K562 (cell line): ENCODE results near the gene PABPC3. TPM values are rescaled to one million over a fixed set of nuclear protein-coding genes. Genes with fewer than 3 reads are reported as not detected.

Experiments
- ATAC-seq: fragments of 200-7000 bp; cut with Tn5 transposase; 3 replicates; pipeline ENCODE4 v1.9.1; 2020; ENCODE audit warnings: moderate library complexity
- BruUV-seq: library from RNA; stranded (reverse); fragments of 400-500 nt; replicated peaks from 2 replicates; lab custom pipeline; 2021; lab: Mats Ljungman, UMichigan
- CTCF ChIA-PET: fragments of 300-600 bp; formaldehyde crosslinking; extraction: SDS; loops from one replicate; lab custom pipeline; 2021; ENCODE audit warnings: low intra/inter-chr PET ratio; lab: Yijun Ruan, JAX
- POLR2A ChIA-PET: fragments of 300-600, 350-650 bp; sonication (Branson Sonifier 250); formaldehyde crosslinking; extraction: SDS; loops from one replicate; lab custom pipeline; 2021; ENCODE audit warnings: antibody characterized with exemption, inconsistent platforms; lab: Yijun Ruan, JAX
- DNase-seq, 4 experiments: peaks; one replicate each; pipeline versions ENCODE4 v3.0.0 to v3.0.0-alpha.2; 2011 to 2018; ENCODE audit warnings: low spot score in 3 of 4, mixed read lengths in 3 of 4; ENCODE audit errors: extremely low read depth in 1 of 4
- FAIRE-seq: peaks from 2 replicates; lab custom pipeline; 2011; peaks lifted over from hg19 to GRCh38; lab: Jason Lieb, UNC
- H2AFZ ChIP-seq: 2 replicates; pipeline ENCODE4 v1.6.0; 2011; ENCODE audit warnings: low read depth, low read length, control low read depth, inconsistent platforms
- H3K27ac ChIP-seq: fragments of 200-600 bp; 3 replicates; pipeline ENCODE4 v1.8.0; 2011; ENCODE audit warnings: low read depth, mild to moderate bottlenecking, control low read depth, inconsistent platforms, low read length, moderate library complexity, mixed read lengths; ENCODE audit errors: extremely low read depth
- H3K27me3 ChIP-seq, 2 experiments: fragments of 300-600 bp in 1 of 2; 2 replicates in 1 of 2; 3 replicates in 1 of 2; pipeline versions ENCODE4 v1.6.0 to v1.8.0; 2011; ENCODE audit warnings: inconsistent platforms in 2 of 2, low read length in 2 of 2, mild to moderate bottlenecking in 1 of 2, mixed read lengths in 1 of 2, moderate library complexity in 1 of 2; ENCODE audit not compliant: control insufficient read depth in 2 of 2, insufficient read depth in 2 of 2
- H3K36me3 ChIP-seq: fragments of 300-600 bp; 3 replicates; pipeline ENCODE4 v1.8.0; 2011; ENCODE audit warnings: mild to moderate bottlenecking, low read length, inconsistent platforms; ENCODE audit not compliant: control insufficient read depth, insufficient read depth
- H3K4me1 ChIP-seq, 2 experiments: fragments of 200-600 bp in 1 of 2; replicated peaks in 1 of 2; 2 replicates in 1 of 2; 3 replicates in 1 of 2; pipeline versions ENCODE4 v1.5.1 to v1.8.0; 2011; ENCODE audit warnings: inconsistent platforms in 2 of 2, low read length in 2 of 2, mild to moderate bottlenecking in 1 of 2, mixed read lengths in 1 of 2, moderate library complexity in 1 of 2; ENCODE audit not compliant: control insufficient read depth in 2 of 2, insufficient read depth in 2 of 2
- H3K4me2 ChIP-seq: 2 replicates; pipeline ENCODE4 v1.6.1; 2011; ENCODE audit warnings: low read length, control low read depth, inconsistent platforms, mixed read lengths; ENCODE audit not compliant: insufficient read depth
- H3K4me3 ChIP-seq: fragments of 200-600 bp; sonication (generic), shearing (Covaris generic); 2 replicates; pipeline ENCODE4 v1.5.1; 2016; ENCODE audit warnings: control low read depth, inconsistent platforms
- H3K79me2 ChIP-seq: fragments of 200-600 bp; 3 replicates; pipeline ENCODE4 v1.8.0; 2011; ENCODE audit warnings: low read length, inconsistent platforms; ENCODE audit not compliant: control insufficient read depth, insufficient read depth
- H3K9ac ChIP-seq, 2 experiments: 2 replicates each; pipeline versions ENCODE4 v1.6.0 to v1.6.1; 2011; ENCODE audit warnings: low read depth in 2 of 2, low read length in 2 of 2, control low read depth in 1 of 2, inconsistent platforms in 1 of 2, mild to moderate bottlenecking in 1 of 2, mixed read lengths in 1 of 2; ENCODE audit not compliant: insufficient read depth in 1 of 2
- H3K9me1 ChIP-seq: one replicate; pipeline ENCODE4 v1.6.0; 2011; ENCODE audit warnings: inconsistent platforms, mild to moderate bottlenecking, low read length, moderate library complexity; ENCODE audit not compliant: control insufficient read depth, insufficient read depth
- H3K9me3 ChIP-seq: replicated peaks from 2 replicates; pipeline ENCODE4 v1.5.1; 2011; ENCODE audit warnings: low read depth, low read length, inconsistent platforms; ENCODE audit not compliant: control insufficient read depth, insufficient read depth
- H4K20me1 ChIP-seq: replicated peaks from 2 replicates; pipeline ENCODE4 v1.6.1; 2011; ENCODE audit warnings: low read length, inconsistent platforms, mixed read lengths; ENCODE audit not compliant: control insufficient read depth, insufficient read depth
- HNRNPL ChIP-seq: fragments of 200-400 bp; formaldehyde crosslinking; IDR thresholded peaks from 2 replicates; pipeline ENCODE4 v1.6.1; 2017; ENCODE audit warnings: low read depth, mild to moderate bottlenecking, low read length
- KAT2B ChIP-seq: IDR thresholded peaks from one replicate; pipeline ENCODE4 v1.6.1; 2012; ENCODE audit warnings: low read depth, mild to moderate bottlenecking, control low read depth, inconsistent platforms, low read length, moderate library complexity
- MAZ ChIP-seq, 2 experiments: fragments of 450-650 bp in 1 of 2; sonication (generic) in 1 of 2; formaldehyde crosslinking; IDR thresholded peaks in 1 of 2; conservative IDR thresholded peaks in 1 of 2; 2 replicates each; pipeline versions ENCODE4 v1.4.0 to v1.5.0; 2020; ENCODE audit warnings: mild to moderate bottlenecking in 1 of 2, missing genetic modification reagents in 1 of 2
- NEUROD1 ChIP-seq: fragments of 150-350 bp; IDR thresholded peaks from 2 replicates; pipeline ENCODE4 v1.6.1; 2014; ENCODE audit warnings: borderline replicate concordance, low read length, low read depth; ENCODE audit not compliant: partially characterized antibody
- NR1H2 ChIP-seq: sonication (generic); formaldehyde crosslinking; IDR thresholded peaks from 2 replicates; pipeline ENCODE4 v1.4.0; 2020; ENCODE audit warnings: mild to moderate bottlenecking, missing genetic modification reagents
- POLR3G ChIP-seq: IDR thresholded peaks from 2 replicates; pipeline ENCODE4 v1.6.1; 2011; ENCODE audit not compliant: insufficient read length, insufficient replicate concordance; ENCODE audit errors: extremely low read depth
- SAFB ChIP-seq: fragments of 200-400 bp; formaldehyde crosslinking; IDR thresholded peaks from 2 replicates; pipeline ENCODE4 v1.6.1; 2017; ENCODE audit warnings: low read depth, low read length, borderline replicate concordance
- TAF1 ChIP-seq: IDR thresholded peaks from 2 replicates; pipeline ENCODE4 v1.6.1; 2011; ENCODE audit warnings: mild to moderate bottlenecking, low read length, moderate library complexity; ENCODE audit not compliant: insufficient read depth, control insufficient read depth, severe bottlenecking; ENCODE audit errors: extremely low read depth
- TRIM28 ChIP-seq: fragments of 450-650 bp; IDR thresholded peaks from 2 replicates; pipeline ENCODE4 v1.6.1; 2017
- U2AF1 ChIP-seq: fragments of 200-400 bp; formaldehyde crosslinking; optimal IDR thresholded peaks from 2 replicates; pipeline ENCODE3; 2017; ENCODE audit warnings: mild to moderate bottlenecking, low read depth, low read length, moderate library complexity
- USF1 ChIP-seq: sonication (generic); formaldehyde crosslinking; IDR thresholded peaks from 2 replicates; pipeline ENCODE4 v1.9.0; 2022; ENCODE audit warnings: mild to moderate bottlenecking, missing genetic modification reagents
- ZNF324 ChIP-seq: fragments of 250-450 bp; sonication (Bioruptor Pico); IDR thresholded peaks from 2 replicates; pipeline ENCODE4 v1.4.0; 2020; ENCODE audit warnings: mild to moderate bottlenecking
- WGBS: fragments of 100-300 bp; shearing (Covaris generic); methylation state at CpG from one replicate; pipeline ENCODE4 v1.1.6; 2016; ENCODE audit warnings: low coverage, mixed read lengths; ENCODE audit not compliant: insufficient coverage; ENCODE audit errors: missing lambda C conversion rate; 5-methylcytosine and 5-hydroxymethylcytosine counted together
- in situ Hi-C: fragments of 300-500 bp; cut with MboI; formaldehyde crosslinking; loops from 4 replicates; pipeline ENCODE4 v1.15.0; 2018; ENCODE audit warnings: inconsistent platforms, mixed read lengths
- intact Hi-C: fragments of 100-400 bp; cut with micrococcal nuclease; formaldehyde crosslinking; loops from 2 replicates; pipeline ENCODE4 v1.14.2; 2022
- polyA plus RNA-seq, 8 experiments: library from polyadenylated mRNA; depleted of rRNA in 4 of 8; stranded (reverse) in 5 of 8; unstranded in 3 of 8; fragments of >200 nt; fragmentation: Nextera tagmentation in 2 of 8; fragmentation: Illumina TruSeq in 1 of 8; extraction: Ambion mirVana in 2 of 8; extraction: Trizol in 1 of 8; gene quantifications; 2 replicates each; pipeline versions ENCODE4 v1.2.1 to v1.2.3, GENCODE V29; 2011 to 2014; ENCODE audit warnings: inconsistent platforms in 1 of 8, missing spikeins in 1 of 8
- total RNA-seq, 7 experiments: library from RNA; depleted of rRNA in 6 of 7; stranded (reverse); fragments of >200 nt in 6 of 7; fragmentation: Illumina TruSeq in 2 of 7; extraction: Trizol in 2 of 7; gene quantifications; 2 replicates each; pipeline versions ENCODE4 v1.2.1 to v1.2.3, GENCODE V29; 2011 to 2021; ENCODE audit warnings: low replicate concordance in 1 of 7
- TF ChIP-seq, protein P1 (sequence below), 2 experiments: fragments of 450-650 bp; IDR thresholded peaks; 2 replicates each; pipeline ENCODE4 v1.6.1; 2016; ENCODE audit warnings: mild to moderate bottlenecking in 2 of 2, borderline replicate concordance in 1 of 2, low read depth in 1 of 2, moderate library complexity in 1 of 2

PABPC3 gene
- total and polyA plus RNA-seq, 9 of the 15 experiments (the other 6 are each of a cell fraction or from before 2014, with no cell fraction given), result 0.05 to 0.80 (median 0.25) TPM

- Histone ChIP-seq H3K4me3 (no peak overlapping the region), H3K4me2 (no peak overlapping the region), H3K9me3 (no peaks in the 10 kb centered on the region), H3K79me2 (no peaks in the 10 kb centered on the region), H4K20me1 (no peaks in the 10 kb centered on the region), H3K9me1 (no peaks in the 10 kb centered on the region), H2AFZ (no peak overlapping the region), H3K4me1 (no peaks in the 10 kb centered on the region), H3K36me3 (no peaks in the 10 kb centered on the region), H3K9ac (no peak overlapping the region), H3K27ac (no peak overlapping the region), H3K27me3 (no peaks in the 10 kb centered on the region)
- 10% methylated on average over 5 of the region's 5 CpGs for WGBS
- FAIRE-seq (no peak), ATAC-seq (no peak), DNase-seq (no peak)
- no TSS peak for BruUV-seq
- POLR2A ChIA-PET, result no interaction called here
- CTCF ChIA-PET, result no interaction called here
- intact Hi-C loops (no loop called here), in situ Hi-C loops (no loop called here)
- TF ChIP-seq U2AF1 (no peak), KAT2B (no peak), SAFB (no peak), USF1 (CRISPR knock-in tag) (no peak), POLR3G (no peak), TAF1 (no peak), HNRNPL (no peak), MAZ (CRISPR knock-in tag; conservative IDR thresholded peaks at IDR 0.05 in 1 of 2, IDR thresholded peaks at IDR 0.05 in 1 of 2) (no peak), ZNF324 (CRISPR knock-in tag) (no peak), NR1H2 (CRISPR knock-in tag) (no peak), NEUROD1 (no peak), TRIM28 (no peak)
- TF ChIP-seq, protein P1, sequence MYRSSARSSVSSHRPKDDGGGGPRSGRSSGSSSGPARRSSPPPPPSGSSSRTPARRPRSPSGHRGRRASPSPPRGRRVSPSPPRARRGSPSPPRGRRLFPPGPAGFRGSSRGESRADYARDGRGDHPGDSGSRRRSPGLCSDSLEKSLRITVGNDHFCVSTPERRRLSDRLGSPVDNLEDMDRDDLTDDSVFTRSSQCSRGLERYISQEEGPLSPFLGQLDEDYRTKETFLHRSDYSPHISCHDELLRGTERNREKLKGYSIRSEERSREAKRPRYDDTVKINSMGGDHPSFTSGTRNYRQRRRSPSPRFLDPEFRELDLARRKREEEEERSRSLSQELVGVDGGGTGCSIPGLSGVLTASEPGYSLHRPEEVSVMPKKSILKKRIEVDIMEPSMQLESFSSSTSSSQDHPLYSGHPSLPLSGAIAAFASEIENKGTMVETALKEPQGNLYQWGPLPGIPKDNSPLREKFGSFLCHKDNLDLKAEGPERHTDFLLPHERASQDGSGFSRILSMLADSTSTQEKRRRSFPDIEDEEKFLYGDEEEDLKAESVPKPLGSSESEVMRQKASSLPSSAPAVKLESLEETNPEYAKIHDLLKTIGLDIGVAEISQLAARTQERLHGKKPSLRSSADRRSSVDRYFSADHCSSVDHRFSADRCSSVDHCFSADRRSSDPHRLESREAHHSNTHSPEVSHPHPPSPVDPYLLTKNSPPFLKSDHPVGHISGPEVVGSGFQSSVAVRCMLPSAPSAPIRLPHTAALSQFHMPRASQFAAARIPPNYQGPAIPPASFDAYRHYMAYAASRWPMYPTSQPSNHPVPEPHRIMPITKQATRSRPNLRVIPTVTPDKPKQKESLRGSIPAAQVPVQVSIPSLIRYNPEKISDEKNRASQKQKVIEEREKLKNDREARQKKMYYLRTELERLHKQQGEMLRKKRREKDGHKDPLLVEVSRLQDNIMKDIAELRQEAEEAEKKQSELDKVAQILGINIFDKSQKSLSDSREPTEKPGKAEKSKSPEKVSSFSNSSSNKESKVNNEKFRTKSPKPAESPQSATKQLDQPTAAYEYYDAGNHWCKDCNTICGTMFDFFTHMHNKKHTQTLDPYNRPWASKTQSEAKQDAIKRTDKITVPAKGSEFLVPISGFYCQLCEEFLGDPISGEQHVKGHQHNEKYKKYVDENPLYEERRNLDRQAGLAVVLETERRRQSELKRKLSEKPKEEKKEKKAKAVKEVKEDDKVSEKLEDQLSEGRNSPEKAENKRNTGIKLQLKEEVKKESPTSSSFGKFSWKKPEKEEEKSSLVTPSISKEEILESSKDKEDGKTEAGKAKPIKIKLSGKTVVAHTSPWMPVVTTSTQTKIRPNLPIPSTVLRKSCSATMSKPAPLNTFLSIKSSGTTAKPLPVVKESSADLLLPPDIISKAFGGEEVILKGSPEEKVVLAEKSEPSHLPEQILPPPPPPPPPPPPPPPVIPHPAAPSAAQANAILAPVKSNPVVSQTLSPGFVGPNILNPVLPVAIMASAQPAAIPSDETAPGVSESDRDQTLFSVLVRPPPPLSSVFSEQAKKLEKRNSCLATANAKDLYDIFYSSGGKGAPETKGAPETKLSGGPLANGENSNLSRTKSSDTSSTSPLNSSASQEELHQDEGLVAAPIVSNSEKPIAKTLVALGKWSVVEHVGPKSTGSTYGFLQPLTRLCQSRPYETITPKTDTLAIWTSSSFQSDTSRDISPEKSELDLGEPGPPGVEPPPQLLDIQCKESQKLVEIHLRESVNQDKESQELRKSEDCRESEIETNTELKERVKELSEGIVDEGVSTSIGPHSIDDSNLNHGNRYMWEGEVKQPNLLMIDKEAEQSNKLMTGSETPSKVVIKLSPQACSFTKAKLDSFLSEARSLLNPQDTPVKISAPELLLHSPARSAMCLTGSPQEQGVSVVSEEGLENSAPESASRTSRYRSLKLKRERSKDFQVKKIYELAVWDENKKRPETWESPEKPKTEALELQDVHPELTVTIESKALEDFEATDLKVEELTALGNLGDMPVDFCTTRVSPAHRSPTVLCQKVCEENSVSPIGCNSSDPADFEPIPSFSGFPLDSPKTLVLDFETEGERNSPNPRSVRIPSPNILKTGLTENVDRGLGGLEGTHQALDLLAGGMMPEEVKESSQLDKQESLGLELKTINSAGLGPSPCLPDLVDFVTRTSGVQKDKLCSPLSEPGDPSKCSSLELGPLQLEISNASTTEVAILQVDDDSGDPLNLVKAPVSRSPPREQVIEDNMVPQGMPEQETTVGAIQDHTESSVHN (IDR thresholded peaks at IDR 0.05; ENCODE audit: borderline replicate concordance in 1 of 2, low read depth in 1 of 2), result no peak
These were observed 13.4 kb downstream of the PABPC3 start for GRCh38 chr13:25109341-25109740.
